Ovary (tissue), 10 donors: Measurements from ENCODE around the gene DGCR6L. TPM values are rescaled to one million over a fixed set of nuclear protein-coding genes. Genes with fewer than 3 reads are reported as not detected.
"Not testable (repeated sequence)": the region's sequence is repeated elsewhere in the genome, so short reads cannot be mapped to it uniquely, and the experiment has no call there.

Source experiments
- DNase-seq, 5 donors: peaks; one replicate each; pipeline ENCODE4 v3.0.0-alpha.2; 2019 to 2020
- H3K27ac ChIP-seq, 2 donors: fragments of 200-600 bp; one replicate each; pipeline versions ENCODE4 v1.5.1 to v1.8.0; 2019 to 2022
- H3K27me3 ChIP-seq: fragments of 200-600 bp; one replicate; pipeline ENCODE4 v1.8.0; 2022
- H3K36me3 ChIP-seq: fragments of 200-600 bp; sonication (generic); one replicate; pipeline ENCODE4 v1.5.1; 2019
- H3K4me1 ChIP-seq: one replicate; pipeline ENCODE4 v1.8.1; 2013; ENCODE audit warnings: mild to moderate bottlenecking, moderate library complexity; ENCODE audit not compliant: insufficient read depth
- H3K4me3 ChIP-seq: fragments of 200-600 bp; sonication (generic); one replicate; pipeline ENCODE4 v1.5.1; 2017
- H3K9me3 ChIP-seq, 2 donors: fragments of 200-600 bp in 1 of 2; sonication (generic) in 1 of 2; one replicate each; pipeline versions ENCODE4 v1.5.1 to v1.8.1; 2013 to 2019; ENCODE audit warnings: mild to moderate bottlenecking in 1 of 2, moderate library complexity in 1 of 2
- EP300 ChIP-seq: sonication (generic); formaldehyde crosslinking; IDR thresholded peaks from one replicate; pipeline ENCODE4 v1.6.1; 2017; ENCODE audit warnings: antibody characterized with exemption
- POLR2A ChIP-seq: fragments of 450-650 bp; IDR thresholded peaks from one replicate; pipeline ENCODE4 v1.6.1; 2017; ENCODE audit warnings: antibody characterized with exemption, mild to moderate bottlenecking, moderate library complexity
- WGBS, 3 donors: extraction: QIAGEN DNeasy Blood & Tissue Kit in 1 of 3; methylation state at CpG; one replicate each; pipeline versions ENCODE4 v1.1.5 to v1.1.7; 2013 to 2017; 5-methylcytosine and 5-hydroxymethylcytosine counted together
- intact Hi-C, 4 donors: fragments of 100-400 bp; cut with DNase I; formaldehyde crosslinking; loops; one replicate each; pipeline versions ENCODE4 v1.11.0 to v1.15.1; 2022 to 2023
- long read RNA-seq, 3 donors: library from polyadenylated mRNA in 2 of 3; unstranded in 2 of 3; transcript quantifications; one replicate each; pipeline ENCODE4 v2.0.0 and lab custom pipeline, GENCODE V29; 2021 to 2026
- polyA plus RNA-seq, 2 donors: library from polyadenylated mRNA; stranded (reverse); fragments of 200-250 nt in 1 of 2; fragments of 350-450 nt in 1 of 2; fragmentation: Illumina TruSeq in 1 of 2; extraction: RNeasy Lipid Tissue Mini Kit (QIAGEN cat#74804) in 1 of 2; gene quantifications; one replicate each; pipeline ENCODE4 v1.2.3, GENCODE V29; 2013 to 2014
- total RNA-seq, 7 donors: library from RNA; depleted of rRNA in 2 of 7; stranded (reverse); fragments of >200 nt in 2 of 7; fragmentation: NEBNext Ultra II Directional in 3 of 7; extraction: Animal tissue kit (Norgen Biotek cat#: 25700) in 3 of 7; gene quantifications; one replicate each; pipeline versions ENCODE4 v1.1.0 to v1.2.4, GENCODE V29; 2016 to 2023
- TF ChIP-seq, protein P1 (sequence below), 3 donors: fragments of 450-650 bp in 2 of 3; fragments of 200-600 bp in 1 of 3; IDR thresholded peaks; one replicate each; pipeline versions ENCODE4 v1.5.1 to v1.8.0; 2016 to 2022; ENCODE audit warnings: antibody characterized with exemption in 3 of 3, mild to moderate bottlenecking in 1 of 3
- donor health status: DM: no; HTN: no; CAD: no; lungs with moderate emphysema.
- donor health status: DM: no; HTN: no; CAD: no.
- donor health status: Bipolar disorder and iron deficiency.
- donor health status: DM: yes; HTN: yes; CAD: no.
- donor health status: DM: no; HTN: no; CAD: no.
- donor health status: DM: yes; HTN: yes; CAD: no.

DGCR6L gene
- total RNA-seq: 10 to 100 TPM; 36.4 to 69.5 (median 40.8) TPM
- 10 to 100 TPM in 1 of 2 donors, 1 to 10 TPM in 1; 1.9 to 64.7 TPM for polyA plus RNA-seq
- long read RNA-seq, donor 1, transcript DGCR6L-201 (5 exons, 1,154 nt): major isoform, 120 of 146 reads
- long read RNA-seq, donor 1, transcript DGCR6L-203 (4 exons, 935 nt): minor isoform, 7 of 146 reads
- long read RNA-seq, donor 1, partial matches to known transcripts: 12 of 146 reads
- long read RNA-seq, donor 1, other reads (novel, unspliced or antisense): 7 of 146 reads
- long read RNA-seq, donor 2, transcript DGCR6L-201 (5 exons, 1,154 nt): major isoform, 63 of 69 reads
- long read RNA-seq, donor 2, partial matches to known transcripts: 5 of 69 reads
- long read RNA-seq, donor 2, other reads (novel, unspliced or antisense): 0 of 69 reads
- long read RNA-seq, donor 3, transcript DGCR6L-201 (5 exons, 1,154 nt): major isoform, 83 of 105 reads
- long read RNA-seq, donor 3, partial matches to known transcripts: 12 of 105 reads
- long read RNA-seq, donor 3, other reads (novel, unspliced or antisense): 8 of 105 reads

GRCh38 chr22:20319745-20320658 lies at the start of gene DGCR6L:
DGCR6L (minus strand) TSS chr22:20320060; CDS start chr22:20319988, 72 bp downstream.
- H3K4me1 ChIP-seq: peaks cover 10% of the 10 kb centered on the region
- peak; percentile 95 to 97 (median 96) for DNase-seq
- peak within 1 kb of the TSS; percentile 66 to 83 for H3K27ac ChIP-seq
- TF ChIP-seq POLR2A (peak; percentile 44), EP300 (no peak)
- TF ChIP-seq, protein P1, sequence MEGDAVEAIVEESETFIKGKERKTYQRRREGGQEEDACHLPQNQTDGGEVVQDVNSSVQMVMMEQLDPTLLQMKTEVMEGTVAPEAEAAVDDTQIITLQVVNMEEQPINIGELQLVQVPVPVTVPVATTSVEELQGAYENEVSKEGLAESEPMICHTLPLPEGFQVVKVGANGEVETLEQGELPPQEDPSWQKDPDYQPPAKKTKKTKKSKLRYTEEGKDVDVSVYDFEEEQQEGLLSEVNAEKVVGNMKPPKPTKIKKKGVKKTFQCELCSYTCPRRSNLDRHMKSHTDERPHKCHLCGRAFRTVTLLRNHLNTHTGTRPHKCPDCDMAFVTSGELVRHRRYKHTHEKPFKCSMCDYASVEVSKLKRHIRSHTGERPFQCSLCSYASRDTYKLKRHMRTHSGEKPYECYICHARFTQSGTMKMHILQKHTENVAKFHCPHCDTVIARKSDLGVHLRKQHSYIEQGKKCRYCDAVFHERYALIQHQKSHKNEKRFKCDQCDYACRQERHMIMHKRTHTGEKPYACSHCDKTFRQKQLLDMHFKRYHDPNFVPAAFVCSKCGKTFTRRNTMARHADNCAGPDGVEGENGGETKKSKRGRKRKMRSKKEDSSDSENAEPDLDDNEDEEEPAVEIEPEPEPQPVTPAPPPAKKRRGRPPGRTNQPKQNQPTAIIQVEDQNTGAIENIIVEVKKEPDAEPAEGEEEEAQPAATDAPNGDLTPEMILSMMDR (IDR thresholded peaks at IDR 0.05): no peak
- no peaks in the 10 kb centered on the region for H3K36me3 ChIP-seq
- WGBS, 3 donors: 0% methylated on average over 60 to 98 of the region's 98 CpGs
- H3K9me3 ChIP-seq: no peaks in the 10 kb centered on the region
- H3K27me3 ChIP-seq: no peaks in the 10 kb centered on the region
- intact Hi-C loops: no loop called here
- H3K4me3 ChIP-seq: peak within 1 kb of the TSS; percentile 74

DNA sequence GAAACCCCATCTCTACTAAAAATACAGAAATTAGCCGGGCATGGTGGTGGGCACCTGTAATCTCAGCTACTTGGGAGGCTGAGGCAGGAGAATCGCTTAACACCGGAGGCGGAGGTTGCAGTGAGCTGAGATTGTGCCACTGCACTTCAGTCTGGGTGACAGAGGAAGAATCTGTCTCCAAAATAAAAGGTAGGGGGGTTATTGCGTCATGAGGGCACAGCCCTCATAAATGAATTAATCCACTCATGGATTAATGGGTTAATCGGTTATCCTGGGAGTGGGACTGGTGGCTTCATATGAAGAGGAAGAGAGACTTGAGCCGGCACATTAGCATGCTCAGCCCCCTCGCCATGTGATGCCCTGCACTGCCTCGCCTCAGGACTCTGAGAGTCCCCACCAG lies 49.0 kb upstream of the DGCR6L start:
- H3K4me3 ChIP-seq, H3K27me3 ChIP-seq, H3K27ac ChIP-seq, DNase-seq, intact Hi-C loops, H3K4me1 ChIP-seq, H3K36me3 ChIP-seq, H3K9me3 ChIP-seq: not testable (repeated sequence)
- 80 to 86% (median 82%) methylated on average over 9 of the region's 9 CpGs for WGBS, 3 donors

DNA sequence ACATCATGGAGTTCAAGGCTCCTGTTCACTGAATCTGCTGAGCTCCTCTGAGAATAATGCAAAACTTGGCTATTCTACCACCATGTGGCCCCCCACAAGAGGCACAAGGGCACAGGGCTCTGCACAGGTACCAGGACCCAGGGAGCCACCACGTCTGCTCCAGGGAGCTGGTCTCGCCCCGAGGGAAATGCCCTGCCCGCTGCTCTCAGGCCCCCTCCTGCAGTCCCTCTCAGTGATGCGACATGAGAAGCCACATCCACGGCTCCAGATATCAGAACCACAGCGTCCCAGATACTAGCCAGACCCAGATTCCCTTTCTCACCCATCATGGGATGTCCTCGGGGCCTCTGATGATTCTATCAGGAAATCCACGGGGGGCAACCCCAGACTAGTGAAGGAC lies 47.0 kb upstream of the DGCR6L start:
- DNase-seq, H3K9me3 ChIP-seq, H3K4me1 ChIP-seq, intact Hi-C loops, H3K27me3 ChIP-seq, H3K36me3 ChIP-seq, H3K4me3 ChIP-seq, H3K27ac ChIP-seq: not testable (repeated sequence)
- 70 to 89% (median 80%) methylated on average over 8 to 9 of the region's 9 CpGs for WGBS, 3 donors

GRCh38 chr22:20364335-20365260 lies 44.7 kb upstream of the DGCR6L start:
- 63 to 71% (median 67%) methylated on average over 11 of the region's 11 CpGs for WGBS, 3 donors
- not testable (repeated sequence) for H3K27me3 ChIP-seq, H3K4me1 ChIP-seq

DNA sequence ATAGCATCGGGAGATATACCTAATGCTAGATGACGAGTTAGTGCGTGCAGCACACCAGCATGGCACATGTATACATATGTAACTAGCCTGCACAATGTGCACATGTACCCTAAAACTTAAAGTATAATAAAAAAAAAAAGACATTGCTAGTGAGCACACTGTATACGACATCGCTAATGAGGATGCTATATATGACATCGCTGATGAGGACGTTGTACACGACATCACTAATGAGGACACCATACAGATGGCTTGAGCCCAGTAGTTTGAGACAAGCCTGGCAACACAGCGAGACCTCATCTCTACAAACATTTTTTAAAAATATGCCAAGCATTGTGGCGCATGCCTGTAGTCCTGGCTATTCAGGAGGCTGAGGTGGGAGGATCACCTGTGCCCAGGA lies 42.5 kb upstream of the DGCR6L start:
- 90 to 92% (median 91%) methylated on average over 10 of the region's 10 CpGs for WGBS, 3 donors

More at GRCh38 chr22:20364335-20365260, 44.7 kb upstream of the DGCR6L start:
- H3K4me3 ChIP-seq, H3K36me3 ChIP-seq, DNase-seq, intact Hi-C loops, H3K27ac ChIP-seq, H3K9me3 ChIP-seq: not testable (repeated sequence)

GRCh38 chr22:20361752-20362229 lies 41.9 kb upstream of the DGCR6L start:
- not testable (repeated sequence) for H3K36me3 ChIP-seq, H3K27me3 ChIP-seq
- 91 to 95% (median 94%) methylated on average over 54 of the region's 54 CpGs for WGBS, 3 donors

More for the DNA sequence above, 42.5 kb upstream of the DGCR6L start:
- H3K27me3 ChIP-seq, H3K27ac ChIP-seq, H3K36me3 ChIP-seq, H3K4me1 ChIP-seq, H3K9me3 ChIP-seq, H3K4me3 ChIP-seq, DNase-seq, intact Hi-C loops: not testable (repeated sequence)

GRCh38 chr22:20360866-20361751 lies 41.2 kb upstream of the DGCR6L start:
- H3K9me3 ChIP-seq, H3K4me3 ChIP-seq, intact Hi-C loops, H3K27me3 ChIP-seq, H3K27ac ChIP-seq, DNase-seq, H3K4me1 ChIP-seq, H3K36me3 ChIP-seq: not testable (repeated sequence)
- WGBS, 3 donors: 92 to 93% (median 93%) methylated on average over 139 to 145 of the region's 145 CpGs

More at GRCh38 chr22:20361752-20362229, 41.9 kb upstream of the DGCR6L start:
- H3K4me1 ChIP-seq, H3K27ac ChIP-seq, DNase-seq, H3K4me3 ChIP-seq, intact Hi-C loops, H3K9me3 ChIP-seq: not testable (repeated sequence)

- H3K9me3 ChIP-seq, DNase-seq, H3K4me3 ChIP-seq, H3K27ac ChIP-seq, intact Hi-C loops, H3K36me3 ChIP-seq, H3K27me3 ChIP-seq, H3K4me1 ChIP-seq: not testable (repeated sequence)
- 93 to 94% (median 94%) methylated on average over 60 of the region's 60 CpGs for WGBS, 3 donors
These were observed 40.4 kb upstream of the DGCR6L start for GRCh38 chr22:20360261-20360660.
